Stimulated activated CD4-positive, alpha-beta T cell treated with anti-CD3 and anti-CD28 coated beads, Interleukin-2, amount 100 ng/mL, for 24 hours (primary cell): ENCODE data around the gene MMS19.
A peak's percentile ranks its signal among the peaks of the same experiment; 100 is the strongest.
"Not testable (repeated sequence)": the region's sequence is repeated elsewhere in the genome, so short reads cannot be mapped to it uniquely, and the experiment has no call there.

Experiments used
- DNase-seq, 2 donors: peaks; one replicate each; pipeline ENCODE4 v3.0.0-alpha.2; 2020

Gene MMS19

GRCh38 chr10:97459933-97460332 is 38.3 kb downstream of the MMS19 start:
- DNase-seq: no peak

GRCh38 chr10:97459111-97459510 is 39.1 kb downstream of the MMS19 start:
- no peak for DNase-seq

- no peak for DNase-seq
Measured at GRCh38 chr10:97456686-97457065, 41.5 kb downstream of the MMS19 start.

- no peak for DNase-seq
Measured at GRCh38 chr10:97456034-97456685, 42.1 kb downstream of the MMS19 start.

- DNase-seq: peak in 1 of 2 donors; percentile 40
Measured at GRCh38 chr10:97454330-97455036, 43.7 kb downstream of the MMS19 start.

GRCh38 chr10:97452352-97452751 is 45.9 kb downstream of the MMS19 start:
- DNase-seq: no peak

GRCh38 chr10:97451605-97452004 is 46.6 kb downstream of the MMS19 start:
- DNase-seq: no peak

GRCh38 chr10:97450828-97451227 is 47.4 kb downstream of the MMS19 start:
- DNase-seq: no peak

GRCh38 chr10:97445722-97446639 is 52.2 kb downstream of the MMS19 start, which contains the start of the genes EXOSC1 and ZDHHC16:
EXOSC1 (minus strand) TSS chr10:97446006; CDS start chr10:97445985, 21 bp downstream.
ZDHHC16 (plus strand) TSS chr10:97446175; CDS start chr10:97451676, 5,501 bp downstream.
- peak; percentile 93 for DNase-seq

GRCh38 chr10:97445357-97445721 is 52.9 kb downstream of the MMS19 start:
- DNase-seq: no peak

GRCh38 chr10:97444212-97444611 is 54.0 kb downstream of the MMS19 start:
- DNase-seq: no peak

GRCh38 chr10:97442277-97442676 is 55.9 kb downstream of the MMS19 start:
- DNase-seq: no peak

GRCh38 chr10:97435211-97435610 is 63.0 kb downstream of the MMS19 start:
- DNase-seq: no peak

- no peak for DNase-seq
Measured at GRCh38 chr10:97434557-97434956, 63.7 kb downstream of the MMS19 start.

- DNase-seq: no peak
Measured at GRCh38 chr10:97434055-97434454, 64.2 kb downstream of the MMS19 start.

GRCh38 chr10:97428572-97428981 is 69.6 kb downstream of the MMS19 start:
- peak in 1 of 2 donors; percentile 46 for DNase-seq

- peak in 1 of 2 donors; percentile 49 for DNase-seq
Measured at GRCh38 chr10:97427571-97428179, 70.5 kb downstream of the MMS19 start.

GRCh38 chr10:97426776-97427570 is 71.2 kb downstream of the MMS19 start:
- DNase-seq: no peak

- DNase-seq: peak; percentile 94
Measured at GRCh38 chr10:97425964-97426775, 72.1 kb downstream of the MMS19 start, which contains the start of gene PGAM1. PGAM1 (plus strand) TSS chr10:97426191; CDS start chr10:97426308, 117 bp downstream.

GRCh38 chr10:97423757-97424098 is 74.5 kb downstream of the MMS19 start:
- DNase-seq: not testable (repeated sequence)

GRCh38 chr10:97416565-97416964 is 81.7 kb downstream of the MMS19 start:
- no peak for DNase-seq
